HEK293 (cell line): ENCODE results near the gene SLC7A9.

ENCODE experiments used
- CTCF ChIA-PET: fragments of 350-600 bp; formaldehyde crosslinking; extraction: SDS; loops from one replicate; lab custom pipeline; 2021; ENCODE audit warnings: antibody characterized with exemption; lab: Yijun Ruan, JAX
- POLR2A ChIA-PET: fragments of 300-600 bp; formaldehyde crosslinking; extraction: SDS; loops from one replicate; lab custom pipeline; 2020; ENCODE audit warnings: antibody characterized with exemption, inconsistent platforms; lab: Yijun Ruan, JAX
- H3K27ac ChIP-seq: fragments of 200-500 bp; sonication (Bioruptor generic); 2 replicates; pipeline ENCODE4 v1.5.1; 2014; ENCODE audit warnings: low read depth, low read length, control low read depth, inconsistent platforms; ENCODE audit errors: extremely low read depth
- H3K36me3 ChIP-seq, 2 experiments: fragments of 200-500 bp in 1 of 2; sonication (Bioruptor generic) in 1 of 2; 1 replicate in 1 of 2; 2 replicates in 1 of 2; pipeline ENCODE4 v1.5.1; 2014 to 2017; ENCODE audit warnings: inconsistent platforms in 2 of 2, low read length in 2 of 2; ENCODE audit not compliant: control insufficient read depth in 2 of 2, insufficient read depth in 1 of 2
- H3K4me1 ChIP-seq: fragments of 200-500 bp; sonication (Bioruptor generic); 2 replicates; pipeline ENCODE4 v1.5.1; 2014; ENCODE audit warnings: mild to moderate bottlenecking, low read length, inconsistent platforms; ENCODE audit not compliant: control insufficient read depth, insufficient read depth
- H3K4me3 ChIP-seq: 2 replicates; pipeline ENCODE4 v1.5.1; 2011; ENCODE audit warnings: low read depth, mild to moderate bottlenecking, control low read depth, low read length, moderate library complexity
- H3K9me3 ChIP-seq: fragments of 200-500 bp; sonication (Bioruptor generic); 2 replicates; pipeline ENCODE4 v1.5.1; 2014; ENCODE audit warnings: low read depth, low read length, inconsistent platforms; ENCODE audit not compliant: control insufficient read depth, insufficient read depth
- MYNN ChIP-seq: fragments of 450-650 bp; formaldehyde crosslinking; IDR thresholded peaks from 2 replicates; pipeline ENCODE4 v1.5.1; 2016; ENCODE audit warnings: missing biosample characterization, missing genetic modification characterization, borderline replicate concordance
- SP2 ChIP-seq: fragments of 450-650 bp; formaldehyde crosslinking; IDR thresholded peaks from 2 replicates; pipeline ENCODE4 v1.5.1; 2016; ENCODE audit warnings: missing biosample characterization, missing genetic modification characterization
- ZNF10 ChIP-seq: fragments of 450-650 bp; formaldehyde crosslinking; IDR thresholded peaks from 2 replicates; pipeline ENCODE4 v1.5.1; 2017; ENCODE audit warnings: missing biosample characterization, missing genetic modification characterization
- ZNF157 ChIP-seq: fragments of 450-650 bp; formaldehyde crosslinking; IDR thresholded peaks from 2 replicates; pipeline ENCODE4 v1.5.1; 2016; ENCODE audit warnings: missing biosample characterization, missing genetic modification characterization
- ZNF280D ChIP-seq: fragments of 450-650 bp; formaldehyde crosslinking; IDR thresholded peaks from 2 replicates; pipeline ENCODE4 v1.5.1; 2016; ENCODE audit warnings: missing biosample characterization, missing genetic modification characterization
- ZNF292 ChIP-seq: fragments of 450-650 bp; formaldehyde crosslinking; IDR thresholded peaks from 2 replicates; pipeline ENCODE4 v1.5.1; 2016; ENCODE audit warnings: low read depth, missing biosample characterization, missing genetic modification characterization, borderline replicate concordance
- ZNF416 ChIP-seq: fragments of 450-650 bp; formaldehyde crosslinking; IDR thresholded peaks from 2 replicates; pipeline ENCODE4 v1.5.1; 2016; ENCODE audit warnings: missing biosample characterization, missing genetic modification characterization
- ZNF514 ChIP-seq: fragments of 450-650 bp; formaldehyde crosslinking; IDR thresholded peaks from 2 replicates; pipeline ENCODE4 v1.5.1; 2016; ENCODE audit warnings: missing biosample characterization, missing genetic modification characterization
- ZNF518A ChIP-seq: fragments of 450-650 bp; formaldehyde crosslinking; conservative IDR thresholded peaks from 2 replicates; pipeline ENCODE4 v1.5.1; 2016; ENCODE audit warnings: low read depth, missing biosample characterization, missing genetic modification characterization
- ZNF544 ChIP-seq: fragments of 450-650 bp; formaldehyde crosslinking; IDR thresholded peaks from 2 replicates; pipeline ENCODE4 v1.5.0; 2017; ENCODE audit warnings: missing biosample characterization, missing genetic modification characterization
- ZNF548 ChIP-seq: fragments of 450-650 bp; formaldehyde crosslinking; IDR thresholded peaks from 2 replicates; pipeline ENCODE4 v1.5.1; 2016; ENCODE audit warnings: missing biosample characterization, missing genetic modification characterization
- ZNF555 ChIP-seq: fragments of 450-650 bp; formaldehyde crosslinking; conservative IDR thresholded peaks from 2 replicates; pipeline ENCODE4 v1.5.1; 2017; ENCODE audit warnings: missing biosample characterization, mild to moderate bottlenecking, missing genetic modification characterization, inconsistent platforms
- ZNF76 ChIP-seq: fragments of 450-650 bp; formaldehyde crosslinking; IDR thresholded peaks from 2 replicates; pipeline ENCODE4; 2016; ENCODE audit warnings: low read depth, missing biosample characterization, missing genetic modification characterization, borderline replicate concordance
- ZNF777 ChIP-seq: fragments of 450-650 bp; formaldehyde crosslinking; IDR thresholded peaks from 2 replicates; pipeline ENCODE4 v1.5.1; 2017; ENCODE audit warnings: missing biosample characterization, missing genetic modification characterization, borderline replicate concordance
- ZXDB ChIP-seq: fragments of 450-650 bp; formaldehyde crosslinking; IDR thresholded peaks from 2 replicates; pipeline ENCODE4 v1.5.1; 2016; ENCODE audit warnings: missing biosample characterization, missing genetic modification characterization
- TF ChIP-seq, protein P1 (sequence below): fragments of 450-650 bp; formaldehyde crosslinking; IDR thresholded peaks from 2 replicates; pipeline ENCODE4 v1.5.1; 2016; ENCODE audit warnings: missing biosample characterization, missing genetic modification characterization, low read depth
- TF ChIP-seq, protein P2 (sequence below): fragments of 450-650 bp; formaldehyde crosslinking; IDR thresholded peaks from 2 replicates; pipeline ENCODE4 v1.5.1; 2016; ENCODE audit warnings: missing biosample characterization, missing genetic modification characterization
- TF ChIP-seq, protein P3 (sequence below): fragments of 450-650 bp; formaldehyde crosslinking; IDR thresholded peaks from 2 replicates; pipeline ENCODE4 v1.5.1; 2016; ENCODE audit warnings: missing biosample characterization, missing genetic modification characterization, low read depth

SLC7A9 gene

DNA sequence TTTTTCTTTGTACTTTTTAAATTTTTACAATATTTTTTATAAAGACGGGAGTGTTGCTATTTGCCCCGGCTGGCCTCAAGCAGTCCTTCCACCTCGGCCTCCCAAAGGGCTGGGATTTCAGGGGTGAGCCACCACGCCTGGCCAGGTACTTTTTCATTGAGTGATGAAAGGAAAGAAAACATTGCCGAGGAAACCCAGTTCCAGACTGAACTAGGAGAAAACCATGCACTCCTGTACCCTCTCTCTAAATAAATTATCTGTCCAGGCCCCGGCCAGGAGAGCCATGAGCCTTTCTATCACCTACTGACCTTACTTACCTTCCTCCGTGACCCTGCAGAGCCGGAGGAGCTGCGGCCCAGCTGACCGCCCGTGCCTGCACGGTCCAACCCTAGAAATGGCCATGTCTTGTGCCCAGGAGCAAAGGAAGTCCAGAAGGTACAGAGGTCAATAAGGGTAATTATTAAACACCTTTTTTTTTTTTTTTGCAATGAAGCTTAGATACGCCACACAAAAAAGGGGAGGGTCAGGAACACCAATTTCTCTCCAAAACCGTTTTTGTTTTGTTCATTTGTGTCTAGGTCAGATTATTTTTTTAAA lies at the start of gene SLC7A9:
Gene SLC7A9, minus strand, starts transcription at position 399 of the 597 bp plus-strand sequence. CDS start 1,233 bp downstream, outside the sequence.
- ChIA-PET CTCF (no interaction called here), POLR2A (no interaction called here)
- Histone ChIP-seq H3K4me3 (no peak within 1 kb of the TSS), H3K4me1 (peaks cover 2% of the 10 kb centered on the region; the same call in 1 of the 2 replicates), H3K27ac (no peak within 1 kb of the TSS), H3K36me3 (no peaks in the 10 kb centered on the region), H3K9me3 (no peaks in the 10 kb centered on the region)
- no peak for TF ChIP-seq ZNF280D (tag by site-specific recombination)
- TF ChIP-seq ZNF157 (tag by site-specific recombination): no peak
- no peak for TF ChIP-seq ZNF292
- no peak for TF ChIP-seq ZNF518A
- no peak for TF ChIP-seq ZNF555 (tag by site-specific recombination)
- TF ChIP-seq MYNN: no peak
- TF ChIP-seq ZNF76 (tag by site-specific recombination): no peak
- no peak for TF ChIP-seq SP2
- TF ChIP-seq, protein P1, sequence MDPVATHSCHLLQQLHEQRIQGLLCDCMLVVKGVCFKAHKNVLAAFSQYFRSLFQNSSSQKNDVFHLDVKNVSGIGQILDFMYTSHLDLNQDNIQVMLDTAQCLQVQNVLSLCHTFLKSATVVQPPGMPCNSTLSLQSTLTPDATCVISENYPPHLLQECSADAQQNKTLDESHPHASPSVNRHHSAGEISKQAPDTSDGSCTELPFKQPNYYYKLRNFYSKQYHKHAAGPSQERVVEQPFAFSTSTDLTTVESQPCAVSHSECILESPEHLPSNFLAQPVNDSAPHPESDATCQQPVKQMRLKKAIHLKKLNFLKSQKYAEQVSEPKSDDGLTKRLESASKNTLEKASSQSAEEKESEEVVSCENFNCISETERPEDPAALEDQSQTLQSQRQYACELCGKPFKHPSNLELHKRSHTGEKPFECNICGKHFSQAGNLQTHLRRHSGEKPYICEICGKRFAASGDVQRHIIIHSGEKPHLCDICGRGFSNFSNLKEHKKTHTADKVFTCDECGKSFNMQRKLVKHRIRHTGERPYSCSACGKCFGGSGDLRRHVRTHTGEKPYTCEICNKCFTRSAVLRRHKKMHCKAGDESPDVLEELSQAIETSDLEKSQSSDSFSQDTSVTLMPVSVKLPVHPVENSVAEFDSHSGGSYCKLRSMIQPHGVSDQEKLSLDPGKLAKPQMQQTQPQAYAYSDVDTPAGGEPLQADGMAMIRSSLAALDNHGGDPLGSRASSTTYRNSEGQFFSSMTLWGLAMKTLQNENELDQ: no peak
- no peak for TF ChIP-seq ZNF544 (tag by site-specific recombination)
- no peak for TF ChIP-seq ZNF514
- TF ChIP-seq, protein P2, sequence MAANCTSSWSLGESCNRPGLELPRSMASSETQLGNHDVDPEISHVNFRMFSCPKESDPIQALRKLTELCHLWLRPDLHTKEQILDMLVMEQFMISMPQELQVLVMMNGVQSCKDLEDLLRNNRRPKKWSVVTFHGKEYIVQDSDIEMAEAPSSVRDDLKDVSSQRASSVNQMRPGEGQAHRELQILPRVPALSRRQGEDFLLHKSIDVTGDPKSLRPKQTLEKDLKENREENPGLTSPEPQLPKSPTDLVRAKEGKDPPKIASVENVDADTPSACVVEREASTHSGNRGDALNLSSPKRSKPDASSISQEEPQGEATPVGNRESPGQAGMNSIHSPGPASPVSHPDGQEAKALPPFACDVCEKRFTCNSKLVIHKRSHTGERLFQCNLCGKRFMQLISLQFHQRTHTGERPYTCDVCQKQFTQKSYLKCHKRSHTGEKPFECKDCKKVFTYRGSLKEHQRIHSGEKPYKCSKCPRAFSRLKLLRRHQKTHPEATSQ (tag by site-specific recombination): no peak
- no peak for TF ChIP-seq ZNF777
- TF ChIP-seq, protein P3, sequence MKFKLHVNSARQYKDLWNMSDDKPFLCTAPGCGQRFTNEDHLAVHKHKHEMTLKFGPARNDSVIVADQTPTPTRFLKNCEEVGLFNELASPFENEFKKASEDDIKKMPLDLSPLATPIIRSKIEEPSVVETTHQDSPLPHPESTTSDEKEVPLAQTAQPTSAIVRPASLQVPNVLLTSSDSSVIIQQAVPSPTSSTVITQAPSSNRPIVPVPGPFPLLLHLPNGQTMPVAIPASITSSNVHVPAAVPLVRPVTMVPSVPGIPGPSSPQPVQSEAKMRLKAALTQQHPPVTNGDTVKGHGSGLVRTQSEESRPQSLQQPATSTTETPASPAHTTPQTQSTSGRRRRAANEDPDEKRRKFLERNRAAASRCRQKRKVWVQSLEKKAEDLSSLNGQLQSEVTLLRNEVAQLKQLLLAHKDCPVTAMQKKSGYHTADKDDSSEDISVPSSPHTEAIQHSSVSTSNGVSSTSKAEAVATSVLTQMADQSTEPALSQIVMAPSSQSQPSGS (tag by site-specific recombination): no peak
- TF ChIP-seq ZNF548 (tag by site-specific recombination): no peak
- no peak for TF ChIP-seq ZXDB (tag by site-specific recombination)
- TF ChIP-seq ZNF416: no peak
- no peak for TF ChIP-seq ZNF10 (tag by site-specific recombination)
